Activated naive CD4-positive, alpha-beta T cell (primary cell): ENCODE data around the gene SBF1.

Experiments used
- DNase-seq, 4 experiments: peaks; one replicate each; lab custom pipeline; 2025; lab: John Stamatoyannopoulos, UW

The SBF1 gene

DNA sequence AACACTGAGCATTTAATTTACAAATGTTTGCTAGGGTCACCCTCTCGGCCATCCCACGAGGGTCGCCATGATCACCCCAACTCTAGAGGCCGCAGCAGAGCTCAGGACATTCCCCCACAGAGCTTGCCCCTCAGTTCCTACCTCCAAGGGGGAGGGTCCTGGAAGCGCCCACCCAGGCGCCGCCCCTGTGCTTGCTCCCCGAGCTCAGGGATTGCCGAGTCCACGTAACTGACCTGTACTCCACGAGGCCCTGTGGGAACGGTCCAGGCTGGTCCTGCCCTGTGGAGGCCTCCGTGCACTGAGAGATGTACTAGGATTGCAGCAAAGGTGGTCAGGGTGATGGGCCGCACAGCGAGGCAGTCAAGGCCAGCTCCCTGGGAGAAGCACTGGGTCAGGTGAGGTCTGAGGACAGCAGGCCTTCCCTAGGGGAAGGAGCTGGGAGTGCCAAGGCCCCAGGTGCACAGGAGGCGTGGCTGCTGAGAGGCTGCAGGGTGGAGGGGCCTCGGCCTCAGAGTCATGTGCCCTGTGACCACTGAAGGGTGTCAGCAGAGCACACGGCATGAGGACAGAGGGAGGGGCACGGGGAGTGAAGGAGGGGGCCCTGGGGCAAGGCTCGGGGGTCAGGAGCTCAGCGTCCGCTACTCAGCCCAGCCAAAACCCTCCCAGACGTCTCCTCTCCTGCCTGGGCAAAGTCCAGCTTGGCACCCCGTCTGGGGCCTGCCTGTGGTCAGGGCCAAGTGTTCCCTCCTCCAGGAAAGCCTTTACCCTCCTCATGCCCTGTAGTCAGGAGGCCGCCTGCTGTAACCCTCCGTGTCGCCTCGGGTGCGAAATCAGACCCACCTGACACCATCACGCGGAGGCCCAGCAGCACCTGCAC is 9.4 kb upstream of the SBF1 start:
- DNase-seq: no peak

DNA sequence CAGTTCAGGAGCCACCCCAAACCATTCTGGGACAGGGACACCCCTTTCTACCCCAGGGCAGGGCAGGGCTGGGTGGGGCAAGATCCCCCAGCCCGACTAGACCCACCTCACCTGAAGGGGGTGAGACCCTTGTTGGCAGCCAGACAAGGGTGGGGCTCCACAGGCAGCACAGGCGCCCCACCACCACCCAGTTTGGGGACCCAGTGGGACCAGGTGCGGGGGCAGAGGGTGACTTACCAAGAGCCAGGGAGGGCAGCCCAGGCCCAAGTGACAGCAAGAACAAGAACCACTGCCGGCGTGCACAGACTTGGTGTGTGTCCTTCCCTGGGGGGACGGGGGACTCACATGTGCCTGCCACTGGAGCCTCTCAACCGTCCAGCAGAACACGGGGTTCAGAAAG is 8.7 kb upstream of the SBF1 start:
- DNase-seq: no peak

GRCh38 chr22:50483106-50483505 is 8.3 kb upstream of the SBF1 start:
- no peak for DNase-seq

DNA sequence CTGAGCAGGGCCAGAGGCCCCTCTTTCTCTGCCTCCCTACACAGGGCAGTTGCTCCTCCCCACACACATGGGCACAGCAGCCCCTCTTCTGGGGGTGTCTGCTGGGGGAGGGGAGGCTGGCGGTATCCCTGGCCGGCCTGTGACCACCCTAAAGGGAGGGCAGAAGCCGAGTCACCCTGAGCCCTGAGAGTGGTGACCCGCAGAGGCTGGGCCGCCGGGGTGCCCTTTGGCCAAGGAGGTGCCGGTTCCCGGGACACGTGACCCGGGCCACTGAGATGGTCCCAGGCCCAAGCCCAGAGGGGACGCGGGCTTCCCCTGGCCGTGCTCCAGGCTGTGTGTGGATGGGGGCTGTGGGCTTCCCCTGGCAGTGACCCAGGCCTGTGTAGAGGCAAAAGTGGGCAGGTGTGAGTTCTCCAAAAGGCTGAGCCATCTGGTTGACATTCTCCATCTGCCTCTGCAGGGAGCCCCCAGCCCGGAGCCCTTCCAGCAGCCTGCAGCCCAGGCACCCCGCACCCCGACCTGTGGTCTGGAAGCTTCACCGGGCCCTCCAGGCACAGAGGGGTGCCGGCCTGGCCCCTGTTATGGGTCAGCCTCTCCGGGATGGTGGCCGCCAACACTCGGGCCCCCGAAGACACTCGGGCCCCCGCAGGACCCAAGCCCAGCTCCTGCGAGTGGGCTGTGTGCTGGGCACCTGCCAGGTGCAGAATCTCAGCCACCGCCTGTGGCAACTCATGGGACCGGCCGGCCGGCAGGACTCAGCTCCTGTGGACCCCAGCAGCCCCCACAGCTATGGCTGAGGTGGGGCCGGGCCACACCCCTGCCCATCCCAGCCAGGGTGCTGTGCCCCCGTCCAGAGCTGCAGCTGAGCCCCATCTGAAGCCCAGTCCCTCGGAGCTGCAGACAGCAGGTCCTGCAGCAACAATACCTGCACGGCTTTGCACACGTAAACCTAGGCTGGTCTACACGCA is 7.6 kb upstream of the SBF1 start:
- no peak for DNase-seq

GRCh38 chr22:50481440-50482106 is 6.7 kb upstream of the SBF1 start, which contains the start of gene ADM2:
Gene ADM2 (plus strand): TSS chr22:50481543. CDS start chr22:50481848, 305 bp downstream.
- DNase-seq: peak in 2 of 4 experiments; percentile 47 to 65

DNA sequence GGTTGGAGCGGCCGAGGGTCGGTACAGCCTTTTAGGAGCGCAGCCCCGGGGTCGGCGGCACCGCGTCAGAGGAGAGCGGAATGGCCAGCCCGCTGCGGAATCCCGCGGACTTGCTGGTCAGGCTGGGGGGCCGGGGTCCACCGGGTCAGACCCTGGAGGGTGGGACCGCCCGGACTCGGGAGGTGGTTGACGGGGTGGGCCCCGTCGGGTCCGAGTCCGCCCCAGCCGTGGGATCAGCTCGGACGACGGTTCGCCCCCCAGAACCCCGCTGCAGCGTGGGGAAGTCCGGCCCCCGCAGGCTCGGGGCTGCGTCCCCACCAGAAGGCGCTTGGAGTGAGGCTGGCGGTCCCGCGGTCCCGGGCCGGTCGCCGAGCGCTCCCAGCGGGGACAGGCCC is 6.2 kb upstream of the SBF1 start:
- DNase-seq: no peak

DNA sequence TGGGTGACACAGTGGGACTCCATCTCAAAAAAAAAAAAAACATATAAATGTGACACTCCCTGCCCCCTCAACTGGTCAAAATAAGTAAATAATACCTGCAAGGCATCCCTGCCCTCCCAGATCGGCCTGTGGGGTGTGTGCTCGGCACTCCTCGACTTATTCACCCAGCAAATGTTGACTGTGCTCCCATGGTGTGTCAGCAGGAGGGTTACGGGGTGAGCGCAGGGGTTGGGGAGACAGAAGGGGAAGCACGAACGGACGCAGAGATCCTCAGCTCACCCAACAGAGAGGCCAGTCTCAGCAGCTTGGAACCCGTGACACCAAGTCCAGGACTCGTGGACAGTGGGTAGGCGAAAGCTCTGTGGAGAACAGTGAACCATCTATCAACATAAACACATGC is 4.9 kb upstream of the SBF1 start:
- DNase-seq: no peak

DNA sequence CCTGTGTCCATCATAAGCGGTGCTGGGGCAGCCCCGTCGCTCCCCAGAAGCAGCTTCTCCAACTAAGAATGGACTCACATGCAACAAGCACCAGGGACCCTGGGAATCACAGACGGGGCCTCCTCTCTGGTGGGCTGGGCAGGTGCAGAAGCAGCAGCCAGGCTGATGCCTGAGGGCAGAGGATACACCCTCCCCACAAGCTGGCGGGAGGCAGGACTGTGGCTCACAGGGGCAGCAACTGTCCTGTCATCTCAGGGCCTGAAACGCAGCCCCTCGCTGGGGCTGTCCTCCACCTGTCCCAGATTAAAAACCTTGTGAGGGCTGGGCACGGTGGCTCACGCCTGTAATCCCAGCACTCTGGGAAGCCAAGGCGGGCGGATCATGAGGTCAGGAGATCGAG is 3.1 kb upstream of the SBF1 start:
- DNase-seq: no peak

- DNase-seq: no peak
Observed at GRCh38 chr22:50476868-50477267, 2.0 kb upstream of the SBF1 start.

- DNase-seq: no peak
Observed at GRCh38 chr22:50475652-50476002, 792 bp upstream of the SBF1 start.

GRCh38 chr22:50473855-50474671 is 772 bp downstream of the SBF1 start:
- no peak for DNase-seq

DNA sequence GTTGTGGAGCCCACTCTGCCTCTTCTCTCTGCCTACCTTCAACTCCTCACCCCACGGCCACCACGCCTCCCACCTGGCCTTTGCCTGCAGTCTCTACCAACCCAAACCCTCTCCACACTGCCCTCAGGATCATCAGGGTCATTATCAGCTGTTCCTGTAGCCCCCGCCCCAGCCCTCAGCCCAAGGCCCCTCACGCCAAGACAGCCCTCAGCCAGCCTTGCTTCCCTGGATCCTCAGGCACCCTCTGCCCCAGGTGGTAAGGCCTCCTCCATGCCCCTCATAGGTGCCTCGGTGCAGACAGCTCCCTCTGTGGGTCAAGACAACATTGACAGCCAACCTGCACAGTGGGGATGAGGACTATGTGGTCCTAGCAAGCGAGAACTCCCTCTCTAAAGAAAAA is 1.7 kb downstream of the SBF1 start:
- peak in 2 of 4 experiments; percentile 14 to 32 for DNase-seq

GRCh38 chr22:50471962-50472361 is 2.9 kb downstream of the SBF1 start:
- DNase-seq: no peak

- no peak for DNase-seq
Observed at GRCh38 chr22:50471197-50471847, 3.5 kb downstream of the SBF1 start.

GRCh38 chr22:50470491-50470890 is 4.3 kb downstream of the SBF1 start:
- DNase-seq: no peak

DNA sequence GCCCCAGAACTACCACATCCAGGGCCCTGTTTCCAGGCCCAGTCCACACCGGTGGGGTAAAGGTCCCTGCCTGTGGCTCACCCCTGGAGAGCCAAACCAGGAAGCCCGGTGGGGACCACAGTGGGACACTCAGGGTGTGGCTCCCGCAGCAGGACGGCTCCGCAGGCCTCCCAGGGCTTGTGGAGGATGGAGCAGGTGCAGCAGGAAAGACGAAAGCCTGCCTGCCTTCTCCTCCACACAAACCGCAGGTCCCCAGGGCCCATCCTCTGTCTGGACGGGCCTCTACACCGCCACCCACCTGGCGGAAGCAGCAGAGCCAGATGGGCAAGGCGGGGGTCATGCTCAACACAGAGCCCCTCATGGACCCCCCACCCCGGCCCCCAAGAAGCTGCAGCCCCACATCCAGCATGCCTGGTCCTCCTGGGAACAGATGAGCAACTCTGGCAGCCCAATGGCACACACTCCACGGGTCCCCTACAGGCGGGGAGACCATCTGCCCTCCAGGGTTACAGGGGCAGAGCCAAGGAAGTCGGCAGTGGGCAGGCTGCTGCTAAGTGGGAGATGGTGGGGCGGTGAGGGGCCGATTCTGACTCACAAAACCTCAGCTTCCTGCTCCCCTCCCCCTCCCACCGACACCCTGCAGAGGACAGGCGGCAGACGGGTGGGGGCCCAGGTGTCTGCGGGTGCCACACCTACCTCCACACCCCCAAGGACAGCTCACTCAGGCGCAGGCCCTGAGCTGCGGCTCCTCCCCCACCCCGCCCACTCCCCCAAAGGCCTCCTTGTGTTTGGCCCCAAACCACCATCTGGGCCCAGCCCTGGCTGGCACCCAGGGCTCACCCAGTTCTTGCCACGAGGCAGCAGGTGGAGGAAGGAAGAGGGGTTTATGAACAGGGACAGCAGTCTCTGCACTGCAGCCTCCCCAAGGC is 5.2 kb downstream of the SBF1 start:
- peak; percentile 56 to 95 (median 74) for DNase-seq

DNA sequence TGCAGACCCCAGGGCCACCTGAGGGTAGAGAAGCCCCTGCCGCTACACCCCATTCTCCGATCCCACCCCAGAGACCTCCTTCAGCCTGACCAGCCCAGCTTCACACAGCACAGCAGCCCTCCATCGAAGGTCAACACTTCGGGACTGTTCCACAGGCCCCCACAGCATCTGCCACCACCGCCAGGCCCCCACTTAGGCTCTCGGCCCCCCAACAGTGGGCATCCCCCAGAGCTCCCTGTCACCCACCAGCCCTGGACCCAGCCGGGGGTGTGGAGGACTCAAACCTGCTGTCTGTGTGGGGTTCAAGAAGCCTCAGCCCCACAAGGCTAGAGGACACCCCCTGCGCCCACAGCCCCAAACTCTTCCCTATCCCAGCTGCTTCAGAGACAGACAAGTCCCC is 6.2 kb downstream of the SBF1 start:
- DNase-seq: no peak

DNA sequence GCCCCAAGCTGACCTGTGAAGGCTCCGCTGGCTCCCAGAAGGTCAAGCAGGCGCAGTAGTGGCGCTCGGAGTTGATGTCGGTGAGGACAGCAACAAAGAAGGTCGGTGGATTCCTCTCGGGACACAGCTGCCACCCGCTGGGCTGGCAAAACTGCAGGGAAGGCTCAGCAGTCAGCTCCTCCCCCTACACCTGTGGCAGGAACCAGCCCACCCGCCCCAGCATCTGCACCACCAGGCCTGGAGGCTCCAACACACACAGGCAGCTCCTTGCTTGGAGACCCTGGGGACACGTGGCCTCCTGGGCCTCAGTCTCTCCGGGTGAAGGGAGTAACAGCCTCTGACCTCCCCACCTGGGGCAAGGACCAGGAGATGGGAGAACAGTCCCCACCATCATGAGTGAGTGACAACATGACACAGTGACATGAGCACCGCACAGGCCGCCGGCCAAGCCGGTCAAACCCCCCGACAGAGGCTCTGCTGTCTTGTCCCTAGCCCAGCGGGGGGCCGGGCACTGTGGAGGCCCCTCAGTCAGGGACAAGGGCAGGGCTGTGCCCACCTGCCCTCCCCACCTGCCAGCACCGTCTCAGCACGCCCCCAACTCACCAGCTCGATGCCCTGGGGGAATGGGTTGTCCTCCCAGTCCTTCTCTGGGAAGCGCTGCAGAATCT is 6.9 kb downstream of the SBF1 start:
- no peak for DNase-seq

- no peak for DNase-seq
Observed at GRCh38 chr22:50467341-50467740, 7.5 kb downstream of the SBF1 start.
